ENCODE results near the gene NLRP5. TPM values are rescaled to one million over a fixed set of nuclear protein-coding genes. Genes with fewer than 3 reads are reported as not detected.

The NLRP5 gene
- total RNA-seq, 1 donor from 2014 or later, result not detected

GRCh38 chr19:56106397-56106849, 119.8 kb downstream of the NLRP5 start:
- no peak overlapping the region for H3K4me3 Mint-ChIP-seq
- H3K27me3 Mint-ChIP-seq, result no peaks in the 10 kb centered on the region
- TF ChIP-seq CTCF (conservative IDR thresholded peaks at IDR 0.05), result no peak
- DNase-seq (ENCODE audit: extremely low spot score, unreplicated experiment), result no peak
- no peaks in the 10 kb centered on the region for H3K9me3 Mint-ChIP-seq
- peak overlapping the region; percentile 70 for H3K27ac Mint-ChIP-seq
- H3K36me3 Mint-ChIP-seq, result peaks cover 2% of the 10 kb centered on the region
- peaks cover 17% of the 10 kb centered on the region for H3K4me1 Mint-ChIP-seq (ENCODE audit: unreplicated experiment)

- TF ChIP-seq CTCF (conservative IDR thresholded peaks at IDR 0.05), result no peak
- Mint-ChIP-seq H3K27ac (no peak overlapping the region), H3K4me3 (no peak overlapping the region), H3K27me3 (no peaks in the 10 kb centered on the region), H3K9me3 (no peaks in the 10 kb centered on the region), H3K4me1 (ENCODE audit: unreplicated experiment) (peaks cover 22% of the 10 kb centered on the region), H3K36me3 (no peaks in the 10 kb centered on the region)
- no peak for DNase-seq (ENCODE audit: extremely low spot score, unreplicated experiment)
These were observed 120.4 kb downstream of the NLRP5 start for GRCh38 chr19:56106993-56107392.

GRCh38 chr19:56107626-56108351, 121.2 kb downstream of the NLRP5 start:
- Mint-ChIP-seq H3K4me3 (no peak overlapping the region), H3K27me3 (no peaks in the 10 kb centered on the region), H3K27ac (no peak overlapping the region), H3K4me1 (ENCODE audit: unreplicated experiment) (peaks cover 28% of the 10 kb centered on the region), H3K36me3 (no peaks in the 10 kb centered on the region), H3K9me3 (no peaks in the 10 kb centered on the region)
- no peak for DNase-seq (ENCODE audit: extremely low spot score, unreplicated experiment)
- no peak for TF ChIP-seq CTCF (conservative IDR thresholded peaks at IDR 0.05)

GRCh38 chr19:56108447-56109195, 122.0 kb downstream of the NLRP5 start:
- Mint-ChIP-seq H3K27ac (peak overlapping the region; percentile 70), H3K27me3 (no peaks in the 10 kb centered on the region), H3K36me3 (no peaks in the 10 kb centered on the region), H3K4me1 (ENCODE audit: unreplicated experiment) (peaks cover 36% of the 10 kb centered on the region), H3K4me3 (no peak overlapping the region), H3K9me3 (no peaks in the 10 kb centered on the region)
- DNase-seq (ENCODE audit: extremely low spot score, unreplicated experiment), result no peak
- no peak for TF ChIP-seq CTCF (conservative IDR thresholded peaks at IDR 0.05)

GRCh38 chr19:56109226-56109625, 122.7 kb downstream of the NLRP5 start:
- DNase-seq (ENCODE audit: extremely low spot score, unreplicated experiment), result no peak
- Mint-ChIP-seq H3K27me3 (no peaks in the 10 kb centered on the region), H3K9me3 (no peaks in the 10 kb centered on the region), H3K27ac (no peak overlapping the region), H3K4me3 (no peak overlapping the region), H3K4me1 (ENCODE audit: unreplicated experiment) (peaks cover 40% of the 10 kb centered on the region), H3K36me3 (no peaks in the 10 kb centered on the region)
- TF ChIP-seq CTCF (conservative IDR thresholded peaks at IDR 0.05), result no peak
